RCC 7860 (cell line): ENCODE measurements around the gene FDPS.

Experiments used
- DNase-seq: peaks from one replicate; pipeline ENCODE4 v3.0.0-alpha.2; 2015; ENCODE audit warnings: low spot score
- FAIRE-seq: peaks from 2 replicates; lab custom pipeline; 2012; peaks lifted over from hg19 to GRCh38; lab: Jason Lieb, UNC

The FDPS gene

GRCh38 chr1:155352631-155353030 lies 44.0 kb downstream of the FDPS start:
- no peak for DNase-seq
- FAIRE-seq, result no peak

GRCh38 chr1:155360051-155360450 lies 51.4 kb downstream of the FDPS start:
- DNase-seq, result no peak

More at GRCh38 chr1:155360051-155360450, 51.4 kb downstream of the FDPS start:
- no peak for FAIRE-seq
